Choroid plexus epithelial cell (primary cell): Measurements from ENCODE around the gene RPS6KA2.

ENCODE experiments used
- DNase-seq: peaks from one replicate; pipeline ENCODE4 v3.0.0-alpha.2; 2010; ENCODE audit warnings: low read depth
- H3K4me3 ChIP-seq: 2 replicates; pipeline ENCODE4 v1.5.1; 2011; ENCODE audit warnings: low read depth, mild to moderate bottlenecking, control low read depth, low read length, moderate library complexity
- TF ChIP-seq, protein P1 (sequence below): conservative IDR thresholded peaks from 2 replicates; pipeline ENCODE4 v1.5.1; 2011; ENCODE audit warnings: low read depth, mild to moderate bottlenecking, control low read depth, inconsistent platforms, low read length, moderate library complexity

The RPS6KA2 gene

DNA sequence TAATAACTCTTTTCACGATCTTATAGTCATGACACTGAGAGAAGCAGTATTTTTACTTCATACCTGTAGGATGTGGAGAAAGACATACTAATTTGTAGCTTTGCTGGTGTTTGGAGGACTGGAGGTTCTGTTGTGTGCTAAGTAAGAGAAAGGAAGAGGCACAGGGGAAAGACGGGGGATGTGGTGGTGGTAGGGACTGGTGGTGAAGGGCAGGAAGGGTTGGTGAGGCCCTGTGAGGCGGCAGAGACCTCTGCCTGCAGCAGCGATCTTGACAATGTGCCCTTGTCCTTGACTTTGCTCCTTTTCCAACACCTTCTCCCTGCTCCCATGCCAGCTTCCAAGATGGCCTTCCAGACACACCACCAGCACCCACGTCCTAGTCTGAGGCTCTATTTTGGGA, 211.7 kb downstream of the RPS6KA2 start:
- no peak overlapping the region for H3K4me3 ChIP-seq
- TF ChIP-seq, protein P1, sequence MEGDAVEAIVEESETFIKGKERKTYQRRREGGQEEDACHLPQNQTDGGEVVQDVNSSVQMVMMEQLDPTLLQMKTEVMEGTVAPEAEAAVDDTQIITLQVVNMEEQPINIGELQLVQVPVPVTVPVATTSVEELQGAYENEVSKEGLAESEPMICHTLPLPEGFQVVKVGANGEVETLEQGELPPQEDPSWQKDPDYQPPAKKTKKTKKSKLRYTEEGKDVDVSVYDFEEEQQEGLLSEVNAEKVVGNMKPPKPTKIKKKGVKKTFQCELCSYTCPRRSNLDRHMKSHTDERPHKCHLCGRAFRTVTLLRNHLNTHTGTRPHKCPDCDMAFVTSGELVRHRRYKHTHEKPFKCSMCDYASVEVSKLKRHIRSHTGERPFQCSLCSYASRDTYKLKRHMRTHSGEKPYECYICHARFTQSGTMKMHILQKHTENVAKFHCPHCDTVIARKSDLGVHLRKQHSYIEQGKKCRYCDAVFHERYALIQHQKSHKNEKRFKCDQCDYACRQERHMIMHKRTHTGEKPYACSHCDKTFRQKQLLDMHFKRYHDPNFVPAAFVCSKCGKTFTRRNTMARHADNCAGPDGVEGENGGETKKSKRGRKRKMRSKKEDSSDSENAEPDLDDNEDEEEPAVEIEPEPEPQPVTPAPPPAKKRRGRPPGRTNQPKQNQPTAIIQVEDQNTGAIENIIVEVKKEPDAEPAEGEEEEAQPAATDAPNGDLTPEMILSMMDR = no peak
- no peak for DNase-seq

DNA sequence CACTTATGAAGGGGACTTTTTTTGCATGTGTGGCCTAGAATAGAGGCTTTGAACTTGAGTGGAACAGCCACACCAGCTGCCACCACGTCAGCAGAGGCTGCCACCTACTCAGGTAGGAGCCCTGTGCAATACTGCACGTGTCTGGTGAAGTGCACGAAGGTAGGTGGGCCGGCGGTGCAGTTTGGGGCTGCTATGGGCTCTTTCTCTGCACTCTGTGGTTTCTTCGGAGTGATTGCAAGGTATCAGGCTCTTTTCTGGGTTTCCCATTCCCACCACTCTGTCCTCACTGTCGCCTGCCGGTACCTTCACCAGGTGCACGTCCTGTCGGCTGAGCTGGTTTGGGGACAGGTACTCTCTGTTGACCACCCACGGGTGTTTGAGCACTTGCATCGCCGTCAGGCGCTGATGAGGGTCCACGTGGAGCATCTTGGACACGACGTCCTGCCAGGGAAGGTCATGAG, 213.5 kb downstream of the RPS6KA2 start:
- H3K4me3 ChIP-seq = no peak overlapping the region
- TF ChIP-seq, protein P1 = no peak
- no peak for DNase-seq

DNA sequence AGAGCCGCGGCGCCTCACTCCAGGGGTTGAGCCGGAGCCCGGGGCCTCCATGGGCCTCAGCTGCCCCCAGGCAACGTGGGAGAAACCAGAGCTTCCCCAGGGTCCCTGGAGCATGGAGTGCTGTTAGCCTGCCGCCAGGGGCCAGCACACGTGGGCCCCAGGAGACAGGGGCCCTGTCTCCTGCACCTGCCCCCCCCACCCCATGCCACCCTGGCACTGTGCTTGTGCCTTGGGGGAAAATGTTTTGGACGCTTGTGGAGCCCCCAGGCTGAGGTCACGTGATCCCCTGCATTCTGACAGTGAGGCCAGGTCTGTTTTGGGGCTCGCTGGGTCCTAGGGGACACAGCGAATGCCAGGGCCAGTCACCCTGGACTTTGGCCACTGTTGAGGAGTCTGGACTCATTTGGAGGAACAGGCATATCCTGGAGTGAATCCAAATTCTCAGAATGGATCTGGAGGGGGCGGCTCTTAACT, 214.1 kb downstream of the RPS6KA2 start:
- DNase-seq = no peak
- TF ChIP-seq, protein P1 = no peak
- H3K4me3 ChIP-seq = no peak overlapping the region

DNA sequence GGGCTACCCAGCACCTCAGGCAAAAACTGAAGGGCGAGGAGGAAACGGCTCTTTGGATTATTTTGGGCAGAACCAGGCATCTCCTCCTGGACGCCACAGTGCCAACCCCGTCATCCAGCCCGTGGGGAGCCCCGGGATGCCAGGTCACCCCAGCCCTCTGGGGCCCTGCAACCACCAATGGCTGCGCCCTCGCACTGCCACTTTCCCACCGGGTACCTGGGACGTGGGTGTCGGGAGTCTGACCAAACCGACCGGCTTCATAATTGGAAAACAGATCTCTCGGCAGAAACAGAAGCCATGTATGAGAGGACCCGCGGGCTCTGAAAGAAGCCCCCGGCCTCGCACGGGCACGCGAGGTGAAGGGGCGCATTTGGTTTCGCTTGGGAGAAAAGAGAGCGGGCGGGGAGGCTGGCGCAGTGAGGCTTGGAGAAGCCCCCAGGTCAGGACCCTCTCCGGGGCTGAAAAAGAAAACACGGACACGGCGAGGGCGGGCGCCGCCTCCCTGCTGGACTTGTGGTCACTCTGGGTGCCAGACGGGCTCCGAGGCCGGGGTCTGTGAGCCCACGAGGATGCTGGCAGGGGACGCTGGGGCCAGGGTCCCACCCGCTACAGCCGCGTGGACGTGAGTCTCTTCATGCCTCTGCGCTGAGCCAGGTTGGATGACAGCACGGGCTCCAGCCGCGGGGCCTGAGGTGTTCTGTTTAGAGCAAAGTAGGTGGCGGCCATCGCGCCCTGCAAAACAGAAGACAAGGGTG, 214.7 kb downstream of the RPS6KA2 start:
- no peak overlapping the region for H3K4me3 ChIP-seq
- no peak for DNase-seq
- TF ChIP-seq, protein P1 = no peak

DNA sequence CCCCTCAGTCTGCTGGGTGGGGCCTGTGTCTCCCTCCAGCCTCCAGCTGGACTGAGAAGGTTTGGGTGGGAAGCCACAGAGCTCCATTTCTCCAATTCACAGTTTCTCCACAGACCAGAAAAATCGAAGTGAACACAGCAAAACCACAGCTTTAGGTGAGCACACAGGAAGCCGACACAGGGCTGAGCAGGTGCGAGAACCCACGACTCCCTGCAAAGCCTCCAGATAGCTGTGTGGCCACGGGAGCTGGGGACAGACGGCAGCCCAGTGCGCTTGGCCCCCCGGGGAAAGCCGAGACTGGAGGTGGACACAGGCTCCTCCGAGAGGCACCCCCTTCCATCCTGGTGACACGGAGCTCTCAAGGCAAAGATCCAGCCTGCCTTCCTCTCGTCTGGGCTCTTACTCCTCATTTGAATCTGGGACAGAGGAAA, 215.3 kb downstream of the RPS6KA2 start:
- no peak for DNase-seq
- no peak overlapping the region for H3K4me3 ChIP-seq
- TF ChIP-seq, protein P1 = no peak

DNA sequence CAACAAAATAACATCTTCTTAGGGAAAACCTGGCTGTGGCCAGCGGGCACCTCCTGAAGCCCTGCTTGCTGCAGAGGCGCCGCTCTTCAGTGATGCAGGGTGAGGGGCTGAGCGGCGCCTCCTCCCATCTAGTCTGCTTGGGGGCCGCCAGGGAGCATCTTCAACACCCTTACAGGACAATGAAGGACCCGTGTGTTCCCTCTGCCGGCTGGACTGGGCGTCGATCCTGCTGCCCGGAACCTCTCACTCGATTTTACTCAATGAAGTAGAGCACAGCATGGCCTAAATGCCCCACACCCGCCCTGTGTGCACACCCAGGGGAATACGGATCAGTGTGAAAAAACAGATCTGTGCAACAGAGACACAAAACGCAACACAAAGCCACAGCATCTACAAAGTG, 215.8 kb downstream of the RPS6KA2 start:
- no peak for DNase-seq
- no peak overlapping the region for H3K4me3 ChIP-seq
- TF ChIP-seq, protein P1 = no peak

DNA sequence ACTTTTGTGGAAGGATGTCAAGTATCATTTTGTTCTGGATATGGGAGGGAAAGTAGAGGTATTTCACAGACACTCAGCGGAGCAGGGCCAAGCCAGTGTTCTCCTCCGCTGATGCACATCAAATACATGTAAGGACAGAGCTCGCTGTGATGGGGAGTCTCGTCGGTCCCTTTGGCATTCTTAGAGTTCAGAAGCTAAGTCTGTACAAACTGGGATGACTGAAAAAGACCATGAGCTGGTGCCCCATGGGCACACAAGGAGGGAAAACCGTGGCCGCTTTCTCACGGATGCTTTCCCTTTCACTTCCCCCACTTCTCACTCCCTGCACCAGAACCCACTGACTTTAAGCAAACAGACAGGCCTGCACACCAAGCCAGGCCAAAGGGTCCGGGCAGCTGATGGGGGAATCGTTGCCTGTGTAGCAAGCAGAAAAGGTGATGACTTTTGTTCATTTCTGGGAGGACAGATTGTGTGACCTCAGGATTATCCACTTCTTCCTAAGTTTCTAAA, 216.6 kb downstream of the RPS6KA2 start:
- TF ChIP-seq, protein P1 = no peak
- H3K4me3 ChIP-seq = no peak overlapping the region
- DNase-seq = no peak
